HG02610 (cell line): Measurements from ENCODE around the gene DPH1.
"Not testable (repeated sequence)": the region's sequence is repeated elsewhere in the genome, so short reads cannot be mapped to it uniquely, and the experiment has no call there.

Experiments
- ATAC-seq: cut with Tn5 transposase; IDR thresholded peaks from one replicate; pipeline ENCODE4 v1.9.1; 2021; ENCODE audit warnings: mild to moderate bottlenecking, moderate library complexity; ENCODE audit not compliant: unreplicated experiment

The DPH1 gene

GRCh38 chr17:2008332-2009126 is 21.4 kb upstream of the DPH1 start:
- ATAC-seq, result no peak

GRCh38 chr17:2009737-2010136 is 20.2 kb upstream of the DPH1 start:
- ATAC-seq, result no peak

- no peak for ATAC-seq
Measured at GRCh38 chr17:2011411-2012371, 18.3 kb upstream of the DPH1 start.

GRCh38 chr17:2012499-2012898 is 17.5 kb upstream of the DPH1 start:
- no peak for ATAC-seq

GRCh38 chr17:2013220-2013993 is 16.5 kb upstream of the DPH1 start:
- not testable (repeated sequence) for ATAC-seq

- ATAC-seq, result no peak
Measured at GRCh38 chr17:2013994-2014317, 16.0 kb upstream of the DPH1 start.

GRCh38 chr17:2015314-2015713 is 14.6 kb upstream of the DPH1 start:
- ATAC-seq, result no peak

GRCh38 chr17:2016494-2016893 is 13.5 kb upstream of the DPH1 start:
- no peak for ATAC-seq

- no peak for ATAC-seq
Measured at GRCh38 chr17:2017274-2017941, 12.5 kb upstream of the DPH1 start.

GRCh38 chr17:2018716-2019510 is 11.0 kb upstream of the DPH1 start:
- no peak for ATAC-seq

GRCh38 chr17:2019723-2020122 is 10.2 kb upstream of the DPH1 start:
- no peak for ATAC-seq

GRCh38 chr17:2020721-2021120 is 9.2 kb upstream of the DPH1 start:
- no peak for ATAC-seq

- no peak for ATAC-seq
Measured at GRCh38 chr17:2022647-2023240, 7.2 kb upstream of the DPH1 start.

- no peak for ATAC-seq
Measured at GRCh38 chr17:2023256-2023655, 6.7 kb upstream of the DPH1 start.

GRCh38 chr17:2023692-2024571 is 6.0 kb upstream of the DPH1 start:
- no peak for ATAC-seq

GRCh38 chr17:2024572-2025219 is 5.3 kb upstream of the DPH1 start:
- ATAC-seq, result no peak

GRCh38 chr17:2025220-2025621 is 4.7 kb upstream of the DPH1 start, which contains the start of gene RTN4RL1:
RTN4RL1 (minus strand) TSS chr17:2025334; CDS start chr17:2024865, 469 bp downstream.
- ATAC-seq, result no peak
